HUES64 (cell line): ENCODE data around the gene CDC42EP5. TPM values are rescaled to one million over a fixed set of nuclear protein-coding genes. Genes with fewer than 3 reads are reported as not detected.
A peak's percentile ranks its signal among the peaks of the same experiment; 100 is the strongest.
"Not testable (repeated sequence)": the region's sequence is repeated elsewhere in the genome, so short reads cannot be mapped to it uniquely, and the experiment has no call there.

Experiments used
- H3K27ac ChIP-seq: 2 replicates; pipeline ENCODE4 v1.7.0; 2013; ENCODE audit warnings: low read depth, low read length, inconsistent platforms
- H3K27me3 ChIP-seq: 2 replicates; pipeline ENCODE4 v1.6.1; 2013; ENCODE audit warnings: mild to moderate bottlenecking, low read length; ENCODE audit not compliant: insufficient read depth
- H3K36me3 ChIP-seq: 2 replicates; pipeline ENCODE4 v1.6.1; 2013; ENCODE audit warnings: mild to moderate bottlenecking, low read length; ENCODE audit not compliant: insufficient read depth
- H3K4me1 ChIP-seq: 2 replicates; pipeline ENCODE4 v1.6.1; 2013; ENCODE audit warnings: mild to moderate bottlenecking, low read length, moderate library complexity; ENCODE audit not compliant: insufficient read depth
- H3K4me3 ChIP-seq: 2 replicates; pipeline ENCODE4 v1.5.1; 2013; ENCODE audit warnings: mild to moderate bottlenecking, low read length, moderate library complexity
- H3K9ac ChIP-seq: 2 replicates; pipeline ENCODE4 v1.6.1; 2013; ENCODE audit warnings: mild to moderate bottlenecking, low read depth, low read length
- H3K9me3 ChIP-seq: 2 replicates; pipeline ENCODE4 v1.6.1; 2013; ENCODE audit warnings: low read depth, low read length; ENCODE audit not compliant: insufficient read depth
- WGBS: fragments of 150-250, 120-280 bp; methylation state at CpG from one replicate; pipeline ENCODE4 v1.1.7; 2013; ENCODE audit warnings: missing lambda C conversion rate; 5-methylcytosine and 5-hydroxymethylcytosine counted together
- polyA plus RNA-seq, 2 experiments: library from polyadenylated mRNA; stranded (reverse); fragments of 50-300 nt; gene quantifications; one replicate each; pipeline ENCODE4 v1.2.3, GENCODE V29; 2013

CDC42EP5 gene, protein sequence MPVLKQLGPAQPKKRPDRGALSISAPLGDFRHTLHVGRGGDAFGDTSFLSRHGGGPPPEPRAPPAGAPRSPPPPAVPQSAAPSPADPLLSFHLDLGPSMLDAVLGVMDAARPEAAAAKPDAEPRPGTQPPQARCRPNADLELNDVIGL
- 1.2 TPM for polyA plus RNA-seq (2013, experiment 1 of 2)
- polyA plus RNA-seq (2013, experiment 2 of 2): 2.9 TPM

DNA sequence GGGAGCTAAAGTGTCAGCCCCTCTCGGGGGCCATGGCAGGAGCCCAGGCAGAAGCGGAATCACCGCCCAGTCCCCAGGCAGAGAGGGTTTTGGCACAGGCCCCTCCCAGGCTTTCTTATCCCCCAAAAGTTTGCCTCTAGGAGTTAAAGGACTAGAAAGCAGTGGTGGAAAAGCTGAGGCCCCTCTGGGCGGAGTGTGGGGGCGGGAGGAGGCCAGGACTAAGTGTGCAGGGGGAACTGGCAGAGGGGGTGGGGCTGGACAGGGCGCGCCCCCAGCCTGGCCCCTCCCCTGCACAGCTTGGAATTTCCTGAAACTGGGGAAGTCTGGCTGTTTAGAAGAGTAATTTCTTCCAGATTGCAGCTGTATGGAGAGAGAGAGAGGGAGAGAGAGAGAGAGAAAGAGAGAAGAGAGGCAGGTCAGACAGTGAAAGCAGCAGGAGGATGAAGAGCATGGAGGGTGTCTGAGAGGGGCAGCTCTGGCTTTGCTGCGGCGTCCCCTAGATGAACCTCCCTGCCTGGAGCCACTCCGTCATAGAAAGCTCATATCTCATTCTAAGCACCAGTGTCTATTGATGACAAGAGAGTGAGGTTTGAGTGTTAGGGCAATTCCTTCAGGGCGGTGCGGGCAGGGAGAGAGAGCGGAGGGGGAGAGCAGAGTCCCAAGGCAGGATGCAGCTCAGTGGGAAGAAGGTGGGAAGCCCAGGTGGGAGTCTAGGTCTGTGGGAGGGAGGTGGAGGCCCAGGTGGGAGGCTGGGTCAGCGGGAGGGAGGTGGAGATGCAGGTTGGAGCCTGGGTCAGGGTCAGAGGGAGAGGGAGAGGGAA lies at the start of gene CDC42EP5:
TSS of gene CDC42EP5 (minus strand) at position 226 of the 821 bp plus-strand sequence. CDS start 7,749 bp downstream, outside the sequence.
- Histone ChIP-seq H3K27ac (no peak within 1 kb of the TSS), H3K27me3 (peaks cover 20% of the 10 kb centered on the region), H3K9ac (no peak within 1 kb of the TSS), H3K4me3 (0 out of 2 replicates have a peak within 1 kb of the TSS, but pooled peaks have one; percentile 36), H3K36me3 (no peaks in the 10 kb centered on the region), H3K9me3 (no peaks in the 10 kb centered on the region), H3K4me1 (peaks cover 10% of the 10 kb centered on the region; the same call in 1 of the 2 replicates)
- WGBS: 39% methylated on average over 13 of the region's 14 CpGs

DNA sequence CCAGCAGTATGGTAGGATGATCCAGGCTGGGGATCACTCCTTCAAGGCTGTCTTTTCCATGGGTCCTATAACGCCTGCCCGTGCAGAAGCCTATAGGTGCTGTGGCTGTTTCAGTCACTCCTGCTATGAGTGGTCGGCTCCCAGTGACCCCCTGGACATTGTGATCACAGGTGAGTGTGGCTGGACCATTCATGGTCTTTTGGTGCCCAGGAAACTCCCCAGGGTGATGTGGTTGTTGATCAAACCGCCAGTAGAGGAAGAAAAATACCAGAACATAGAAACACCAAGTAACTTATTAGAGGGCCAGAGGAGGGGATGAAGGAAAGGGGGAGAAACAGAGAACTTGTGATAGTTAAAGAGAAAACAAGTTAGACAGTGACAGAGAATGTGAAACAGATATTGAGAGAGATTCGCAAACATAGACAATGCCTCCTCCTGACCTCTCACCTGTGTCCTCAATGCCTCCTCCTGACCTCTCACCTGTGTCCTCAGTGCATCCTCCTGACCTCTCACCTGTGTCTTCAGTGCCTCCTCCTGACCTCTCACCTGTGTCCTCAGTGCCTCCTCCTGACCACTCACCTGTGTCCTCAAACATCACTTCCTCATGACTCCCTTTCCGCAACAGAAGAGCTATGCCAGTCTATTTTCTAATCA lies 48.9 kb upstream of the CDC42EP5 start:
- Histone ChIP-seq H3K36me3 (no peaks in the 10 kb centered on the region), H3K9ac (no peak overlapping the region), H3K27ac (no peak overlapping the region), H3K9me3 (peaks cover 80% of the 10 kb centered on the region), H3K4me3 (no peak overlapping the region), H3K27me3 (no peaks in the 10 kb centered on the region), H3K4me1 (no peaks in the 10 kb centered on the region)
- WGBS: 84% methylated on average over 5 of the region's 6 CpGs

DNA sequence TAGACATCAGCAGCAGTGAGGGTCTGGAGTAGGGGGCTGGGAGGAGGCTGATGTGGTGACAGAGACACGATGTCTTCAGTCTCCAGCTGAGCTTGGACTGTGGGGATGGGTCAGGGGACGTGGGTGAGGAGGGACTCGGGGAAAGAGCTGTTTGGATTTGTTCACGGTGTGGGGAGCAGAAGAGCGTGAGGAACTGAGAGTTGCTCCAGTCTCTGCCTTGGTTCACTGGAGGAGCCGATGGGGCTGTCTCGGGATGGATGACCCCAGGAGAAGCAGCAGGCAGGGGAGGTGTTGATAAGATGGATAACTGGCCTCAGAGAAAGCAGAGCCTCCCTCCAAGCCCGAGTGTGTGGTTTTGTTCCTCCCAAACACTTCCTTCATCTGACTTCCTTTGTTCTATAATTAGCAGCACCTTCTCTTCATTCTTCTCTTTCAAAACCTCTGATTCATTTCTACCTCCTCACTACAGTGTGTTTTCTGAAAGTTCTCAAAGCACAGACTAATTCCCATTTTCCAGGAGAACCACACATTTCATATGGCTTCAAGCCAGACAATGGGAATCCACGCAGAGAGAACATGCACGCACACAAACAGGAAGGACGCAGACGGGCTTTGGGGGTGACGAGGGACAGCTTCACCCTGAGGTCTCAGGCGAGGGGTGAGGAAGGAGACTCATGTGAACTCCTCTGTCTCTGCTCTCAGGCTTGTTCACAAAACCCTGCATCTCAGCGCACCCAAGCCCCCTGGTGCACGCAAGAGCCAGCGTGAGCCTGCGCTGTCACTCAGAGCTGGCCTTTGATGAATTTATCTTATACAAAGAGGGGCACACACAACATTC lies 48.1 kb upstream of the CDC42EP5 start:
- no peak overlapping the region for H3K9ac ChIP-seq
- H3K36me3 ChIP-seq: no peaks in the 10 kb centered on the region
- H3K27me3 ChIP-seq: no peaks in the 10 kb centered on the region
- no peak overlapping the region for H3K4me3 ChIP-seq
- peaks cover 80% of the 10 kb centered on the region for H3K9me3 ChIP-seq
- 76% methylated on average over 17 of the region's 18 CpGs for WGBS
- H3K4me1 ChIP-seq: no peaks in the 10 kb centered on the region
- no peak overlapping the region for H3K27ac ChIP-seq

DNA sequence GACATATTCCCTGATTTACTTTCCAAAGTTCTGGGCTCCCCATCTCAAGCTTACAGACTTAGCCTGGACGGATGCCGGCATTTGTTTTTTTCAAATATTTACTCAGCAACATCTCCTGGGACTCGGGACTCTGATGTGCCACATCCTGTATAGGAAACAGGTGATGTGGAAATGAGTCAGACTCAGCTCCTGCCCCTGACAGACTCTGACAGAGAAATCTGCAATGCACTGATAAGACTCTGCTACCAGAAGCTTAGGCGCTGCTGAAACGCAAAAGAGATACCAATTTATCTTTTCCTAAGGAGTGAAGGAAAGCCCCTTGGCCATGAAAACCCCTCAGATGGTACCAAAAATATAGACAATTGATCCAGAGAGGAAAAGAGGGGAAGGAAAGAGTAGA lies 45.7 kb upstream of the CDC42EP5 start:
- H3K4me3 ChIP-seq: no peak overlapping the region
- no peaks in the 10 kb centered on the region for H3K36me3 ChIP-seq
- H3K9ac ChIP-seq: no peak overlapping the region
- no peak overlapping the region for H3K27ac ChIP-seq
- no peaks in the 10 kb centered on the region for H3K27me3 ChIP-seq
- 86% methylated on average over 5 of the region's 5 CpGs for WGBS
- peaks cover 82% of the 10 kb centered on the region for H3K9me3 ChIP-seq
- H3K4me1 ChIP-seq: no peaks in the 10 kb centered on the region

DNA sequence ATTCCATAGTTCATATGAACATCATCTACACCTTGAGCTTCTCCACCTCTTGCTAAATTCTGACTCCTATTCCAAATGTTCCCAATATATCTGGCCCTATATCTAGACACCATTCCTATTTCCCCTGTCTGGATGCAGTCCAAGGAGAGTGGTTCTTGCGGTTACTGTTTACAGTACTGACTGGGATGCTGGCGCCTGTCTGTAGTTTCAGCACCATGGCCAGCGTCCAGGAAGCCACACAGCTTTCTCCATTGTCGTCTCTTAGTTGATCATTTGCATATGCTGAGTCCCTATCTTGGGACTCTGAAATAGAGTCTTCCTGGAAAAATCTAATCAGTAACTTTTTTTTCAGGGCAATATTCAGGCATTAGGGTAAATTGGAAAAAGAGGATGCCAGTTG lies 44.4 kb upstream of the CDC42EP5 start:
- Histone ChIP-seq H3K27ac (no peak overlapping the region), H3K9ac (no peak overlapping the region), H3K4me1 (no peaks in the 10 kb centered on the region), H3K27me3 (no peaks in the 10 kb centered on the region), H3K4me3 (no peak overlapping the region), H3K9me3 (peaks cover 81% of the 10 kb centered on the region), H3K36me3 (no peaks in the 10 kb centered on the region)
- whole genome bisulfite sequencing: 32% methylated on average over 4 of the region's 4 CpGs

DNA sequence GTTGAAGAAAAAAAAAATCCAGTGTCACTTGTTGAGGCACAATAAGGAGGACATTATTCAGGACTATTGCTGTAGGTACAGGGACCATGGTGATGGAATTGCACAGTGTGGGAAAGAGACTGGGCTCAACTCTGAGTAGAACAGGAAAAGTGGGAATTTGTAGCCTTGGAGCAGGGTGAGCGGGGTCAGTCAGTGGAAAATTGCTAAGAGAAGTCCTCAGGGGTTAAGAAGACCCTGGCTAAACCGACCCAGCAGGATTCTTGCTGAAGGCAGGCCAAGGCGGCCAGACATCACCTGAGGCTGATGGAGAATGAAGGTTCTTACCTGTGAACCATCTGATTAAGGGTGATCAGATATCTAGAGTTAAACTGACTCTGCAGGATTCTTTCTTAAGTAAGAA lies 42.1 kb upstream of the CDC42EP5 start:
- Histone ChIP-seq H3K36me3 (no peaks in the 10 kb centered on the region), H3K4me3 (no peak overlapping the region), H3K4me1 (no peaks in the 10 kb centered on the region), H3K27ac (no peak overlapping the region), H3K9ac (no peak overlapping the region), H3K9me3 (peaks cover 62% of the 10 kb centered on the region), H3K27me3 (no peaks in the 10 kb centered on the region)
- WGBS: 34% methylated on average over 3 of the region's 3 CpGs

DNA sequence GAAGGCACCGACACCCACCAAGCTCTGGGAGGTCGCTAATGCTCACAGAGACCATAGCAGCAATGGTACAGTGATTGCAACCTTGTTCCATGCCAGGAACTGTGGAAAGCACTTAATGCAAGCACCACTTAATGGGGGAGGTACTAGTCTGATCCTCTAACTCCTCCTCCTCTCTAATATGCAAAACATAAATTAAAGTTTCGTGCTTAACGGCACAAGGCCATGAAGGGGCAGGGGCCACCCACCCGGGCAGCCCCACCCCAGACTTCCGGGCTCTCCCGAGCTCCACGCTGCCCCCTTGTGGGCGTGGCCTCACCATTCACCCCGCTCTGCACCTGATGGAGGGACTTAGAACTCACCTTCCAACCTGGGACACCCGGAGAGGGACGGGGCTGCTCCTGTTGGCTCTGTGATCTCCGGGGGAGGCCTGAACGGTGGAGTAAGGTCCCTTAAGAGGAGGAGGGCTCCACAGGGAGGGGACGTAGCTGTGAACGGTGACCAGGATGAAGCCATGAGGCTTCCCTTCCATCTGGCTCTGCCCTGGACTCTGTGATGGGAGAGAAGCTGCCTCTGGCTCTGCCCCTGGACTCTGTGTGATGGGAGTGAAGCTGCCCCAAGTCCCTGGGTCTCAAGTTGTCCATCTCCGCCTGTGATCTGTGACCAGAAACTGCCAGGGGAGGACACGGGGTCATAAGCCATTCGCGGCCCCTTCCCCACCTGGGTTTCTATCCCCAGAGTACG lies 36.3 kb upstream of the CDC42EP5 start:
- not testable (repeated sequence) for H3K4me1 ChIP-seq, H3K4me3 ChIP-seq, H3K36me3 ChIP-seq, H3K27ac ChIP-seq, H3K9ac ChIP-seq, H3K27me3 ChIP-seq
- 84% methylated on average over 5 of the region's 21 CpGs for WGBS
- H3K9me3 ChIP-seq: peaks cover 38% of the 10 kb centered on the region

DNA sequence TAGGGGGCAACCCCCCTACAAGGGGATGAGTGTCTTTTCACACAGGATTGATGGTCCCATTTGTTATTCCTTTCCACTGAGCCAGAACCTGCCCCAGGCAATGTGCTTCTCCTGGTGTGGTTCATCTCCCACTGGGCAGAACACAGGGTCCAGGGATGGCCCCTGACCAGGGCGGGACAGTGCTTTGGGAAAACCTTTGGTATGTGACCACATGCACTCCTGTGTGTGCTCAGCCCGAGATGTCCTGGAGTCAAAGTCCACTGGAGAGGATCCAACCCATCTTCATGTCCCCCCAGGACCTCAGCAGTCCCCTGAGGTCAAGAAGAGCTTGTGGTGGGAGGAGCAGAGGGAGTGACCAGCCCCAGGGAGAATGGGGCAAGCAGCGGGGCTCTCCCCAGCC lies 35.4 kb upstream of the CDC42EP5 start:
- not testable (repeated sequence) for H3K27ac ChIP-seq

DNA sequence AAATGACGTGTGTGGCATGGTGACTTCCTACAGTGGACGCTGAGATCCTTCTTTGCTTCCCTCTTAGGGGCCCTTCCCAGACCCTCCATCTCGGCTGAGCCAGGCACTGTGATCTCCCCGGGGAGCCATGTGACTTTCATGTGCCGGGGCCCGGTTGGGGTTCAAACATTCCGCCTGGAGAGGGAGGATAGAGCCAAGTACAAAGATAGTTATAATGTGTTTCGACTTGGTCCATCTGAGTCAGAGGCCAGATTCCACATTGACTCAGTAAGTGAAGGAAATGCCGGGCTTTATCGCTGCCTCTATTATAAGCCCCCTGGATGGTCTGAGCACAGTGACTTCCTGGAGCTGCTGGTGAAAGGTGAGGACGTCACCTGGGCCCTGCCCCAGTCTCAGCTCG lies 34.7 kb upstream of the CDC42EP5 start:
- WGBS: 81% methylated on average over 12 of the region's 12 CpGs
- peaks cover 29% of the 10 kb centered on the region for H3K9me3 ChIP-seq
- H3K4me1 ChIP-seq: no peaks in the 10 kb centered on the region
- H3K27me3 ChIP-seq: no peaks in the 10 kb centered on the region
- H3K36me3 ChIP-seq: no peaks in the 10 kb centered on the region
- H3K9ac ChIP-seq: no peak overlapping the region
- no peak overlapping the region for H3K4me3 ChIP-seq
- no peak overlapping the region for H3K27ac ChIP-seq

More for the DNA sequence above, 35.4 kb upstream of the CDC42EP5 start:
- H3K36me3 ChIP-seq, H3K9ac ChIP-seq, H3K4me3 ChIP-seq, H3K27me3 ChIP-seq, H3K4me1 ChIP-seq: not testable (repeated sequence)
- H3K9me3 ChIP-seq: peaks cover 35% of the 10 kb centered on the region
- WGBS: 83% methylated on average over 2 of the region's 3 CpGs

DNA sequence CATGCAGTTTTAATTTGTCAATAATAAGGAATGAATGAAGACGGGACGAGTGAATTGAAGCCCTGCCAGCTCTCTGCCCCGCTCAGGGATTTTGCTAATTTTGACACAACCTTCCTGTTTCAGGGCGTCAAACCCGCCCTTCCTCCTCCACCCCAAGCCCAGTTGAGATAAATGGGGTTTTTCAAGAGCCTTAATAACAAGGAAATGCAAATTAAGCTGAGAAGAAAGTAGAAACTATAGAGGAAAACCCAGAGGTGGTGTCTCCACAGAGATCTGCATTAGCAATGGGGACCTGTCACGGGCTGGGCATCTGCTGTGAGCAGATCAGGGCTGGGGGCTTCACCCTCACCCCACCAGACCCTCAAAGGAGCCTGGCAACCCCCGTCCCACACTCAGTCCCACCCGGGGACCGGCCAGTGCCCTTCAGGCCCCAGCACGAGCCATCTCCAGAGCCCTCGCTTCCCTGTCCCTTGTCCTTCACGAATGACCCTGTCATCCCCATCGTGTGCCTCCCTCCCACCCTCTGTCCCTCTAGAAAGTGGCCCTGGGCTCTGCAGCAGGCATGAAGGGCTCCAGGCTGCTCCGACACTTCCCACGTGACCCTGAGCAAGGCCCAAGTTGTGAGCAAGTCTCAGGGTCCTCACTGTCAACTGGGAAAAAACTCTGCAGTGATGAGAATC lies 34.1 kb upstream of the CDC42EP5 start:
- H3K4me1 ChIP-seq, H3K27me3 ChIP-seq, H3K36me3 ChIP-seq, H3K4me3 ChIP-seq, H3K27ac ChIP-seq, H3K9ac ChIP-seq: not testable (repeated sequence)
- H3K9me3 ChIP-seq: peaks cover 30% of the 10 kb centered on the region
- 72% methylated on average over 9 of the region's 15 CpGs for WGBS
